ENCODE data around the gene GRAMD4.
"Not testable (repeated sequence)": the region's sequence is repeated elsewhere in the genome, so short reads cannot be mapped to it uniquely, and the experiment has no call there.

Gene GRAMD4

GRCh38 chr22:46637711-46638600 is 17.8 kb downstream of the GRAMD4 start:
- no peak for DNase-seq (ENCODE audit: low read depth in 2 of 2)

GRCh38 chr22:46638601-46639431 is 18.6 kb downstream of the GRAMD4 start:
- no peak for DNase-seq (ENCODE audit: low read depth in 2 of 2)

- DNase-seq (ENCODE audit: low read depth in 2 of 2) = no peak
Observed at GRCh38 chr22:46639843-46640242, 19.7 kb downstream of the GRAMD4 start.

- DNase-seq (ENCODE audit: low read depth in 2 of 2) = no peak
Observed at GRCh38 chr22:46640293-46641055, 20.3 kb downstream of the GRAMD4 start.

GRCh38 chr22:46641811-46642266 is 21.7 kb downstream of the GRAMD4 start:
- DNase-seq (ENCODE audit: low read depth in 2 of 2) = no peak

- DNase-seq (ENCODE audit: low read depth in 2 of 2) = not testable (repeated sequence)
Observed at GRCh38 chr22:46642840-46643480, 22.8 kb downstream of the GRAMD4 start.

- DNase-seq (ENCODE audit: low read depth in 2 of 2) = no peak
Observed at GRCh38 chr22:46646531-46647215, 26.5 kb downstream of the GRAMD4 start.

- DNase-seq (ENCODE audit: low read depth in 2 of 2) = not testable (repeated sequence)
Observed at GRCh38 chr22:46648225-46648820, 28.1 kb downstream of the GRAMD4 start.

GRCh38 chr22:46649141-46650077 is 29.2 kb downstream of the GRAMD4 start:
- no peak for DNase-seq (ENCODE audit: low read depth in 2 of 2)

GRCh38 chr22:46650078-46650810 is 30.1 kb downstream of the GRAMD4 start:
- no peak for DNase-seq (ENCODE audit: low read depth in 2 of 2)

- no peak for DNase-seq (ENCODE audit: low read depth in 2 of 2)
Observed at GRCh38 chr22:46651316-46651715, 31.1 kb downstream of the GRAMD4 start.

- DNase-seq (ENCODE audit: low read depth in 2 of 2) = no peak
Observed at GRCh38 chr22:46652081-46652846, 32.1 kb downstream of the GRAMD4 start.

GRCh38 chr22:46652847-46653331 is 32.7 kb downstream of the GRAMD4 start:
- DNase-seq (ENCODE audit: low read depth in 2 of 2) = no peak

GRCh38 chr22:46653596-46653995 is 33.4 kb downstream of the GRAMD4 start:
- no peak for DNase-seq (ENCODE audit: low read depth in 2 of 2)

GRCh38 chr22:46654426-46654825 is 34.2 kb downstream of the GRAMD4 start:
- no peak for DNase-seq (ENCODE audit: low read depth in 2 of 2)

- DNase-seq (ENCODE audit: low read depth in 2 of 2) = no peak
Observed at GRCh38 chr22:46654927-46655595, 34.9 kb downstream of the GRAMD4 start.
